Measurements from ENCODE around the gene ANKDD1A. TPM values are rescaled to one million over a fixed set of nuclear protein-coding genes. Genes with fewer than 3 reads are reported as not detected.
A peak's percentile ranks its signal among the peaks of the same experiment; 100 is the strongest.

Gene ANKDD1A
- total and polyA plus RNA-seq, 4 donors, result 9.8 to 21.0 (median 11.4) TPM

DNA sequence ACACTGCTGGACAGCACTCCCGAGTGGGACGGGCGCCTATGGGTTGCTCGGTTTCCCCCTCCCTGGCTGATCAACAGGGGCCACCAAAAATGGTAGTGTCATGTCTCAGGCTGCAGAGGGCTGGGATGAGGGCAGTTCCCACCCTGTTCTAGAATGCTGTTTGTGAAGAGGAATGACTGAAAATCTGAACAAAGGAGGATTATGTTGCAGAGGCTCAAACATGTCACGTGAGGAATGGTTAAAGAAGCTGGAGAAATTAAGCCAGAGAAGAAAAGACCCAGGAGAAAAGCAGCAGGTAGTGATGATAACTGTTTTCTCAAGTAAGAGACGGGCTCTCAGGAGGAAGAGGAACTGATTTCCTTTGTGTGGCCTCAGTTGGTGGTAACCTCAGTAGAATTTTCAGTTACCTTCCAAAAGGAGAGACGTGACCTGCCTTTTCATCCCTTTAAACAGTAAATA, 67.6 kb downstream of the ANKDD1A start:
- no peaks in the 10 kb centered on the region for H3K4me1 ChIP-seq (ENCODE audit: control insufficient read depth, insufficient read depth, low read length)
- H3K4me3 ChIP-seq (ENCODE audit: low read depth, low read length), result no peak overlapping the region
- no peaks in the 10 kb centered on the region for H3K27me3 ChIP-seq (ENCODE audit: control insufficient read depth, insufficient read depth, low read length)
- no peaks in the 10 kb centered on the region for H3K9me3 ChIP-seq (ENCODE audit: control insufficient read depth, insufficient read depth, low read length)
- DNase-seq (ENCODE audit: low read depth in 4 of 6, low spot score in 6 of 6), result peak in 1 of 6 donors; percentile 11
- H3K36me3 ChIP-seq (ENCODE audit: control insufficient read depth, insufficient read depth, low read length), result peaks cover 40% of the 10 kb centered on the region
- H3K27ac ChIP-seq (ENCODE audit: low read depth, low read length), result no peak overlapping the region
- 37% methylated on average over 6 of the region's 7 CpGs for WGBS (ENCODE audit: insufficient coverage)

DNA sequence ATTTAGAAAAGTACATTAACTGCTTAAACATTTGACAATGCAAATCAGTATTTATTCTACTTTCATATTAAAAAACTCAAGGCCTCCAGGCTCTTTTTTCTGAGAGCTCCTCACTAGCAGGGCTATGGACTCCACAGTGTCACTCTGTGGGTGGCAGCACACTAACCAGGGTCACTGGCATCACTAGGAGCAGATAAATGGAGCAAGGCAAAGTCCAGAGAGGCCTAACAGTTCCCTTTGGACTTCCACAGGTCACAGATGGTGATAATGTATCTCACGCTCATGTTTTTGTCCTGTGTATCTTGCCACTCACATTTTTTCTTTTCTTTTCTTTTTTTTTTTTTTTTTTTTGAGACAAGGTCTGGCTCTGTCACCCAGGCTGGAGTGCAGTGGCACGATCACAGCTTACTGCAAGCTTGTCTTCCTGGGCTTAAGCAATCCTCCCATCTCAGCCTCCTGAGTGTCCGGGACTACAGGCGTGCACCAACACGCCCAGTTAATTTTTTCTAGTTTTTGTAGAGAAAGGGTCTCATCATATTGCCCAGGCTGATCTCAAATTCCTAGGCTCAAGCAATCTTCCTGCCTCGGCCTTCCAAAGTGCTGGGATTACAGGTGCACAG, 70.2 kb downstream of the ANKDD1A start:
- Histone ChIP-seq H3K9me3 (ENCODE audit: control insufficient read depth, insufficient read depth, low read length) (no peaks in the 10 kb centered on the region), H3K27ac (ENCODE audit: low read depth, low read length) (no peak overlapping the region), H3K4me1 (ENCODE audit: control insufficient read depth, insufficient read depth, low read length) (no peaks in the 10 kb centered on the region), H3K4me3 (ENCODE audit: low read depth, low read length) (no peak overlapping the region), H3K36me3 (ENCODE audit: control insufficient read depth, insufficient read depth, low read length) (peaks cover 23% of the 10 kb centered on the region), H3K27me3 (ENCODE audit: control insufficient read depth, insufficient read depth, low read length) (no peaks in the 10 kb centered on the region)
- WGBS (ENCODE audit: insufficient coverage), result 97% methylated on average over 2 of the region's 6 CpGs
- no peak for DNase-seq (ENCODE audit: low read depth in 4 of 6, low spot score in 6 of 6)

- Histone ChIP-seq H3K36me3 (ENCODE audit: control insufficient read depth, insufficient read depth, low read length) (peaks cover 18% of the 10 kb centered on the region), H3K27ac (ENCODE audit: low read depth, low read length) (no peak overlapping the region), H3K4me3 (ENCODE audit: low read depth, low read length) (no peak overlapping the region), H3K4me1 (ENCODE audit: control insufficient read depth, insufficient read depth, low read length) (no peaks in the 10 kb centered on the region), H3K9me3 (ENCODE audit: control insufficient read depth, insufficient read depth, low read length) (no peaks in the 10 kb centered on the region), H3K27me3 (ENCODE audit: control insufficient read depth, insufficient read depth, low read length) (no peaks in the 10 kb centered on the region)
- 100% methylated on average over 1 of the region's 1 CpG for WGBS (ENCODE audit: insufficient coverage)
- DNase-seq (ENCODE audit: low read depth in 4 of 6, low spot score in 6 of 6), result no peak
Observed at GRCh38 chr15:64982472-64982871, 70.8 kb downstream of the ANKDD1A start.

- Histone ChIP-seq H3K9me3 (ENCODE audit: control insufficient read depth, insufficient read depth, low read length) (no peaks in the 10 kb centered on the region), H3K4me1 (ENCODE audit: control insufficient read depth, insufficient read depth, low read length) (peaks cover 5% of the 10 kb centered on the region), H3K4me3 (ENCODE audit: low read depth, low read length) (no peak overlapping the region), H3K27me3 (ENCODE audit: control insufficient read depth, insufficient read depth, low read length) (no peaks in the 10 kb centered on the region), H3K36me3 (ENCODE audit: control insufficient read depth, insufficient read depth, low read length) (peaks cover 5% of the 10 kb centered on the region), H3K27ac (ENCODE audit: low read depth, low read length) (no peak overlapping the region)
- WGBS (ENCODE audit: insufficient coverage), result 82% methylated on average over 7 of the region's 9 CpGs
- no peak for DNase-seq (ENCODE audit: low read depth in 4 of 6, low spot score in 6 of 6)
Observed at GRCh38 chr15:64985366-64986033, 73.8 kb downstream of the ANKDD1A start.

DNA sequence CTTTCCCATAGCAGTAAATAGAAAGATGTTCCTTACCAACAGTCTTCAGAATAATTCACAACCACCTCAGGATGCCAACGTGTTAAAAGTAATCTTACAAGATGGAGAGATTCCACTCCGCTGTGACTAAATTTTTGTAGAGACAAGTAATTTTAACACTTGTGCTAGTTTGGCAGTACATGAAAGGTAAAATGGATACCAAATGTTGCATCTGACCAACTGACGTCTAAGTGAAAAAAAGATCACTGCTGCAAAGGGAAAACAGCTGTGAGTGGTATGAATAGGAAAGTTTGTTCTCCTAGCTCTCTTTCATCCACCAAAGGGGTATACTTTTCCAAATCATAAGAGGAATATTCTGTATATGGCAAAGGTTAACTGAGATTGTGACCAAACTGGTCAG, 75.4 kb downstream of the ANKDD1A start:
- no peaks in the 10 kb centered on the region for H3K27me3 ChIP-seq (ENCODE audit: control insufficient read depth, insufficient read depth, low read length)
- H3K4me3 ChIP-seq (ENCODE audit: low read depth, low read length), result no peak overlapping the region
- DNase-seq (ENCODE audit: low read depth in 4 of 6, low spot score in 6 of 6), result no peak
- H3K27ac ChIP-seq (ENCODE audit: low read depth, low read length), result no peak overlapping the region
- H3K36me3 ChIP-seq (ENCODE audit: control insufficient read depth, insufficient read depth, low read length), result peaks cover 2% of the 10 kb centered on the region
- WGBS (ENCODE audit: insufficient coverage), result no CpG with 5 or more reads among the region's 3 CpGs
- peaks cover 5% of the 10 kb centered on the region for H3K4me1 ChIP-seq (ENCODE audit: control insufficient read depth, insufficient read depth, low read length)
- no peaks in the 10 kb centered on the region for H3K9me3 ChIP-seq (ENCODE audit: control insufficient read depth, insufficient read depth, low read length)

GRCh38 chr15:64989416-64990167, 77.9 kb downstream of the ANKDD1A start, which contains the start of gene SPG21:
TSS of gene SPG21 (minus strand) at chr15:64989914. CDS start at chr15:64983569, 6,345 bp downstream.
- Histone ChIP-seq H3K9me3 (ENCODE audit: control insufficient read depth, insufficient read depth, low read length) (no peaks in the 10 kb centered on the region), H3K36me3 (ENCODE audit: control insufficient read depth, insufficient read depth, low read length) (no peaks in the 10 kb centered on the region)

GRCh38 chr15:64990168-64990470, 78.4 kb downstream of the ANKDD1A start:
- Histone ChIP-seq H3K36me3 (ENCODE audit: control insufficient read depth, insufficient read depth, low read length) (no peaks in the 10 kb centered on the region), H3K9me3 (ENCODE audit: control insufficient read depth, insufficient read depth, low read length) (no peaks in the 10 kb centered on the region), H3K27me3 (ENCODE audit: control insufficient read depth, insufficient read depth, low read length) (no peaks in the 10 kb centered on the region), H3K4me3 (ENCODE audit: low read depth, low read length) (peak overlapping the region; percentile 91), H3K4me1 (ENCODE audit: control insufficient read depth, insufficient read depth, low read length) (peaks cover 5% of the 10 kb centered on the region), H3K27ac (ENCODE audit: low read depth, low read length) (peak overlapping the region; percentile 89)
- no peak for DNase-seq (ENCODE audit: low read depth in 4 of 6, low spot score in 6 of 6)
- 0% methylated on average over 5 of the region's 9 CpGs for WGBS (ENCODE audit: insufficient coverage)

More at GRCh38 chr15:64989416-64990167, 77.9 kb downstream of the ANKDD1A start, which contains the start of gene SPG21:
- peak within 1 kb of the TSS; percentile 91 for H3K4me3 ChIP-seq (ENCODE audit: low read depth, low read length)
- peaks cover 5% of the 10 kb centered on the region for H3K4me1 ChIP-seq (ENCODE audit: control insufficient read depth, insufficient read depth, low read length)
- WGBS (ENCODE audit: insufficient coverage), result under 1% methylated on average over 72 of the region's 75 CpGs
- H3K27ac ChIP-seq (ENCODE audit: low read depth, low read length), result peak within 1 kb of the TSS; percentile 89
- no peaks in the 10 kb centered on the region for H3K27me3 ChIP-seq (ENCODE audit: control insufficient read depth, insufficient read depth, low read length)
- DNase-seq (ENCODE audit: low read depth in 4 of 6, low spot score in 6 of 6), result peak; percentile 79 to 97 (median 86)

GRCh38 chr15:64991536-64992135, 79.9 kb downstream of the ANKDD1A start:
- no peak overlapping the region for H3K27ac ChIP-seq (ENCODE audit: low read depth, low read length)
- 40% methylated on average over 1 of the region's 2 CpGs for WGBS (ENCODE audit: insufficient coverage)
- H3K4me1 ChIP-seq (ENCODE audit: control insufficient read depth, insufficient read depth, low read length), result peaks cover 5% of the 10 kb centered on the region
- DNase-seq (ENCODE audit: low read depth in 4 of 6, low spot score in 6 of 6), result peak in 2 of 6 donors; percentile 34 to 35
- H3K4me3 ChIP-seq (ENCODE audit: low read depth, low read length), result no peak overlapping the region
- no peaks in the 10 kb centered on the region for H3K36me3 ChIP-seq (ENCODE audit: control insufficient read depth, insufficient read depth, low read length)
- H3K9me3 ChIP-seq (ENCODE audit: control insufficient read depth, insufficient read depth, low read length), result no peaks in the 10 kb centered on the region
- H3K27me3 ChIP-seq (ENCODE audit: control insufficient read depth, insufficient read depth, low read length), result no peaks in the 10 kb centered on the region

GRCh38 chr15:64993290-64993689, 81.6 kb downstream of the ANKDD1A start:
- Histone ChIP-seq H3K4me3 (ENCODE audit: low read depth, low read length) (no peak overlapping the region), H3K36me3 (ENCODE audit: control insufficient read depth, insufficient read depth, low read length) (no peaks in the 10 kb centered on the region), H3K27me3 (ENCODE audit: control insufficient read depth, insufficient read depth, low read length) (no peaks in the 10 kb centered on the region), H3K27ac (ENCODE audit: low read depth, low read length) (no peak overlapping the region), H3K4me1 (ENCODE audit: control insufficient read depth, insufficient read depth, low read length) (peaks cover 5% of the 10 kb centered on the region), H3K9me3 (ENCODE audit: control insufficient read depth, insufficient read depth, low read length) (no peaks in the 10 kb centered on the region)
- DNase-seq (ENCODE audit: low read depth in 4 of 6, low spot score in 6 of 6), result no peak
- no CpG with 5 or more reads among the region's 1 CpG for WGBS (ENCODE audit: insufficient coverage)

All from spinal cord (tissue), 10 donors.